Measurements from ENCODE around the gene SMIM38.

DNA sequence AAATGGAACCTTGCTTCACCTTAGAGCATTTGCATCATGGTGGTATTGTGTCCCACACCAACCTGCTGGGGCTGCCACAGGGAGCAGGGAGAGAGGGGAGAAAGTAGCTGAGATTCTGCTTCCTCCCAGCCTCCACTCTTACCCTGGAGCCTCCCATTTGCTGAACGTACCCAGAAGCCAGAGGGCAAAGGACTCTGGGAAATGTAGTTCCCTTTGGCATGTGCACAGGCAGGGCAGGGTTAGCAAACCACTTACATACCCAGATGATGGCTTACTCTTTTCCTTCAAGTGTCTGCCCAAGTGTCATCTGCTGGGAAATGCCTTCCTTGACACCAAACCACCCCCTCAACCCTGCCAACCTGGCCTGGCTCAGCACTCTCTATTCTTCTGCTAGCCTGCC is 16.9 kb downstream of the SMIM38 start:
- TF ChIP-seq CTCF (IDR thresholded peaks at IDR 0.05) (no peak), POLR2AphosphoS5 (IDR thresholded peaks at IDR 0.05) (no peak)

Measured in breast epithelium (tissue), 3 donors.